HG02763 (cell line): ENCODE results near the gene NUTM1.
"Not testable (repeated sequence)": the region's sequence is repeated elsewhere in the genome, so short reads cannot be mapped to it uniquely, and the experiment has no call there.

Source experiments
- ATAC-seq: cut with Tn5 transposase; IDR thresholded peaks from one replicate; pipeline ENCODE4 v1.9.1; 2021; ENCODE audit warnings: mild to moderate bottlenecking, moderate library complexity; ENCODE audit not compliant: unreplicated experiment

Gene NUTM1

DNA sequence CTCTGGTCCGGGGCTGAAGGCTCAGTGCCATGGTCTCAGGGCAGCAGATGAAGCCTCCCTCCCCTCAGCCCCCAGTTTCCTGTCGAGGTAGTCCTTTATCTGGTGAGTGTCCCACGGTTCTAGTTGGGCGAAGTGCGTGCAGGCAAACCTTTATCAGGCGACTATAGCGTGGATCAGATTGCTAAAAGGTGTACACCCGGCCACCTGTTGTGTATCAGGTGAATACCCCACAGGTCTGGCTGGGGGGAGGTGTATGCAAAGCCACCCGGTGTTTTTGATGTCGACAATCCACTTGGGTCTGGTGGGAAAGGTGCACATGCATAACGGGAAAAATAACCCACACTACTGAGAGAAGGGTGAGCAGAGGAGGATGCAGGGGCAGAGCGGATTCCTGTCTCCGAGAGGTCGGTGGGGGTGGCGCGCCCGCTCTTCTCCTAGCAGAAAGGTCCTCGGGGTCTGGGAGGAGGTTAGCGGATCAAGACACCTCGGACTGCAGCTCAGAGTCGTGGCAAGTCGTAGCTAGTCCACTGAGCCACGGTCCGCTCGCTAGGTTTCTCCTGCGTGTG is 6.0 kb upstream of the NUTM1 start:
- peak; percentile 3 for ATAC-seq

DNA sequence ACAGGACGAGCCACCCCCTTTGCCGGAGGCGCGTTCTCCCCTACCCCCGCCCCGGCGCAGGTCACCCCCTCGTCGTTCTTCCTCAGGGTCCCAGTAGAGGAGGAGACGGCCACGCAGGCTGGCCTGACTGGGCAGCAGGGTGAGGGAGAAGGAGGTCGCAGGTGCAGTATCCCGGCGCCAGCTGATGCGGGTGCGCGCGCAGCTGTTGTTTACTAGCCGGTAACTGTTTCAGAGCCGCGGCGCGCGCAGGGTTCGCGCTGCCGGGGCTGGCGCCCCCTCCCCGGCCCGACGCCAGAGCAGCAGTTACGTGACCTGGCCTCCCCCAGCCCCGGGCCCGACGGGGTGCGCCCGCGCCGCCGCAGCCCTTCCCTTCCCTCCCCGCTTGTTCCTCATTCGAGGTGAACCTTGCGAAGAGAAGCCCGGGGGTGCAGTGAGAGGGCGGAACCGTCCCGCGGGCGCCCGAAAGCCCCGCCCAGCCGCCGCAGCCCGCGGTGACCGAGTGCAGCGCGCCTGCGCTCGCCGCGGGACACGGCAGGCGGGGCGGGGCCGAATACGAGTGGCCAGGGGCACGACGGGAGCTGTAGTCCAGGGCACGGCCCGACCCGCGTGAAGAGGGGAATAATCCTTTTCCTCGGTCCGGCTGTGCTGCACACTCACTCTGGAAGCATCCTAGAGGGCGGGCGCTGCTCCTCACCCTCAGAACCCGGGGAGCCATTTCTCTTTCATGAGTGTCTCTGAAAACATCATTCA is 5.4 kb upstream of the NUTM1 start, which contains the start of gene SLC12A6:
TSS of gene SLC12A6 (minus strand) at position 225 of the 750 bp plus-strand sequence. CDS start 1,101 bp downstream, outside the sequence.
- ATAC-seq: peak; percentile 78

DNA sequence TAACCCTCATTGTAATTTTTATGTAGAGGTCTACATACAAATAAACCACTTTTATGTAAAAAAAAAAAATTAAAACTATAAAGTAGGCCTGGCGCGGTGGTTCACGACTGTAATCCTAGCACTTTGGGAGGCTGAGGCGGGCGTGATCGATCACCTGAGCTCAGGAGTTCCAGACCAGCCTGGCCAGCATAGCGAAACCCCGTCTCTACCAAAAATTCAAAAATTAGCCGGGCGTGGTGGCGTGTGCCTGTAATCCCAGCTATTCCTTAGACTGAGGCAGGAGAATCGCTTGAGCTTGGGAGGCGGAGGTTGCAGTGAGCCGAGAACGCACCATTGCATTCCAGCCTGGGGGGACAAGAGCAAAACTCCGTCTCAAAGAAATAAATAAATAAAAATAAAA is 4.8 kb upstream of the NUTM1 start:
- ATAC-seq: no peak

- ATAC-seq: no peak
Observed at GRCh38 chr15:34339946-34340345, 3.2 kb upstream of the NUTM1 start.

- no peak for ATAC-seq
Observed at GRCh38 chr15:34341381-34342212, 1.5 kb upstream of the NUTM1 start.

GRCh38 chr15:34342213-34342736 is 840 bp upstream of the NUTM1 start:
- ATAC-seq: not testable (repeated sequence)

GRCh38 chr15:34347951-34348638 is 5.0 kb downstream of the NUTM1 start:
- ATAC-seq: no peak

DNA sequence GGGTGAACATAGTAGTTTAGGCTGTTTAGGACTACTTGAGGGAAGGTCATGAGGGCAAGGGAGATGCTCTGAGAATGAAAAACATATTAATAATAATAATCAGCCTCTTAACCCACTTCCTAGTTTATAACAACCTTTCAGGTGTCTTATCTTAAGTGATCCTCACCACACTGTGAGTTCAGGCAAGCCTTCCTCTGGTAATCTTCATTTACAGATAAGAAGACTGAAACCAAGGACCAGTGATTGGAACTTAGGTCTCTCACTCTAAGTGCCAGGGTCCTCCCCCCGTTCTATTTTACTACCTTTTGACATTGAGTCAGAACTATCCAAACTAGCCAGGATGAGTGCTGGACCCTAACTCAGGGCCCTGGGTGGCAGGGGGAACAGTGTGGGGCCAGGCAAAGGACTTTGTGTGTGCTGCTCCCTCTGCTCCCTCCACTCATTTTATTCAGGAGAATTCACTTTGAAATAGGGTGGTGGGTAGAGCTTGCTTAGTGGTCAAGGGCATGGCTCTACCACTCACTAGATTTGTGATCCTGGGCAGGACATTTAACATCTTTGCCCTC is 5.7 kb downstream of the NUTM1 start:
- no peak for ATAC-seq

- no peak for ATAC-seq
Observed at GRCh38 chr15:34349769-34350168, 6.7 kb downstream of the NUTM1 start.

GRCh38 chr15:34352996-34353395 is 9.9 kb downstream of the NUTM1 start:
- ATAC-seq: not testable (repeated sequence)

DNA sequence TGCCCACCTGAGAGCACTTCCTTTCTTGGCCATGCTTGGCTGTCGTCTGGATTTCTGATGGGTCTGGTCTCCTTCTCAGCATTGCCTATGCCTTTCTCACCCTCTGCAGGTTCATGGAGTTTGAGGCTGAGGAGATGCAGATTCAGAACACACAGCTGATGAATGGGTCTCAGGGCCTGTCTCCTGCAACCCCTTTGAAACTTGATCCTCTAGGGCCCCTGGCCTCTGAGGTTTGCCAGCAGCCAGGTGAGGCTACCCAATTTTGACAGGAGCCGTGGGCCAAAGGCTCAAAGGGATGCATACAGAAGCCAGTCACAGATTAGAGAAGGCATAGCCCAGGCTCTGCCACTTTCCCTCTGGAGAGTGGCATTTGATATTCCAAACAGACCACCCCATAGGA is 10.5 kb downstream of the NUTM1 start:
- no peak for ATAC-seq

- no peak for ATAC-seq
Observed at GRCh38 chr15:34354286-34354685, 11.2 kb downstream of the NUTM1 start.

DNA sequence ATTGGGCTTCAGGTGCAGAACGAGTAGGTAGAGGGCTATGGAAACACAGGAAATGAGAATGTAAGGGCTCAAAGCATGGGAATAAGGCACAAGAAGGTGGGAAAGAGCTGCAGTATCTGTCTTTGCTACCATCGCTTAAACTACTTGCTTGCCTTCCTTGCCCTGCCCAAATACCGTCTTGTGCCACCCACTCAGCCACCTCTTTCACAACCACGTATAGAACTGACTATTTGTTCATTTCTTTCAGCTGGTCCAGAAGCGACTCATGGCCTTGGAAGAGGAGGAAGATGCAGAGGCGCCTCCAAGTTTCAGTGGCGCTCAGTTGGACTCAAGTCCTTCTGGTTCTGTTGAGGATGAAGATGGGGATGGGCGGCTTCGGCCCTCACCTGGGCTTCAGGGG is 12.1 kb downstream of the NUTM1 start:
- no peak for ATAC-seq

DNA sequence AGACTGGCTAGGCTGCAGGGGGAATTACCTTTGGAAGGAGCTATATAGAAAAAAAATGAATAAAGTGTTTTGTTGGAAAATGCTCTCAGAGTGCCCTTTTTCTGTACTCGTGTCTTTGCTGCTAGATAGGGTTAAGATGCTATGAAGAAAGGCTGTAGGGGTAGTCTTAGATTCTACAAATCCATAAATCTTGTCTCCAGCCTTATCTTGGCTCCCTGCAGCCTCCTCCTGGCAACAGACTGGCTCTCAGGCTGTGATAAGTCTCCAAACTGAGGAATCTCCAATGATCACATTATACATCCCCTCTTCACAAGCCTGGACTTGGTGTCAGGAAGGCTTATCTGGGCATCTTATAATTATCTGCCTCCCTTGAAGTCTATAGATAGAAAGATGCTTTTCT is 14.5 kb downstream of the NUTM1 start:
- no peak for ATAC-seq

DNA sequence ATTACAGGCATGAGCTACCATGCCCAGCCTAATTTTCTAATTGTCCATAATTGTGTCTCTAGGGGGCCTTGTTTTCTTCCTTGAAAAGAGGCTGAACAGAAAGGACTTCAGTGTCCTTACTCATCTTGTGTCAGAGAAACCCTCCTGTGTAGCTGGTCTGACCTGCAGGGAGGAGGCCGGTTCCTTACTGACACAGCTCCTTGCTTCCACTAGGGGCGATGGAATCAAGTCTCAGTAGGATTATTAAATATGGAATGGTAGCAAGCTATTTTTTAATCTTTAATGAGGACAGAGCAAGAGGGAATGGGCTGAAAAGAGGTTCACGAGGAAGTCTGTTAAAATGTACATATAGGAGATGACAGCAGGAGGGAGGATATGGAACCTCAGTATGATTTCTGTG is 15.3 kb downstream of the NUTM1 start:
- no peak for ATAC-seq

GRCh38 chr15:34358948-34359347 is 15.8 kb downstream of the NUTM1 start:
- no peak for ATAC-seq

DNA sequence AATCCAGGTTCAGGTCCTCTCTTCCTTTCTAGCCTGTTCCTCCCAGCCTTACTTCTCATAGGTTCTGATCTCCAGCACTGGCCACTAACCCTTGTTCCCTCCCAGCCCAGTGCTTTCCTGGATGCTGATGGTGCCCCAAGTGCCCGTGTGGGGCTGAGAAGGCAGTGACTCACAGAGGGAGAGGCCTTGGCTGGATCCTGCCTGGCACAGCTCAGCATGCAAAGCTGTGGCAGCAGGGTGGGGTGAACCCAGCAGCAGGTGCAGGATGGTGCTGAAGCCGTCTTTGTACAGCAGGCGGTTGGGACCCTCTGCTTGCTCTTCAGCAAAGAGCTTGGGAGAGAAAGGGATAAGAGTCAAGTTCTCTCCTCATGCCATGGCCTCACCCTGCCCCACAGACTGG is 16.3 kb downstream of the NUTM1 start:
- ATAC-seq: no peak

- no peak for ATAC-seq
Observed at GRCh38 chr15:34360298-34360697, 17.2 kb downstream of the NUTM1 start.

DNA sequence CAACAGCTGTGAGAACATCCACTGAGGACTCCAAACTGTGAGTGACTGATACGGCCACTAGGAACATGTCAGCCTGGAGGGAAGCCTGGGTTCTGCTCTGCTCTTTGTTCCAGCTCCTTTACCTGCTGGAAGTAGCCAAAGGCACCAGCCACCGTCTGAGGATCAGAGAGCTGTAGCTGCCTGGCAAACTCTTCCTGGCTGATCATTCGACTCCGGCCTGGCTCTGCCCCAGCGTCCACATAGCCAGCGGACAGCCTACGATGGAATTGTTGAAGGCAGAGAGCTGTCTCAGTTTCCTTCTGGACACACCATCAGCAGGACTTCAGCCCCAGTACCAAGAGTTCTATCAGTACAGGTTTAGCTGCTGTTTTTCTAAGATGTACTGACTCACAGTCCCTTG is 18.2 kb downstream of the NUTM1 start:
- no peak for ATAC-seq

- no peak for ATAC-seq
Observed at GRCh38 chr15:34362047-34362773, 19.1 kb downstream of the NUTM1 start.
